Activated effector memory CD4-positive, alpha-beta T cell treated with Interleukin-2 at 50 U/mL for 16 hours (primary cell): ENCODE measurements around the gene STOX1.
"Not testable (repeated sequence)": the region's sequence is repeated elsewhere in the genome, so short reads cannot be mapped to it uniquely, and the experiment has no call there.

Experiments used
- DNase-seq: peaks from one replicate; pipeline ENCODE4 v3.0.0-alpha.2; 2020

The STOX1 gene

DNA sequence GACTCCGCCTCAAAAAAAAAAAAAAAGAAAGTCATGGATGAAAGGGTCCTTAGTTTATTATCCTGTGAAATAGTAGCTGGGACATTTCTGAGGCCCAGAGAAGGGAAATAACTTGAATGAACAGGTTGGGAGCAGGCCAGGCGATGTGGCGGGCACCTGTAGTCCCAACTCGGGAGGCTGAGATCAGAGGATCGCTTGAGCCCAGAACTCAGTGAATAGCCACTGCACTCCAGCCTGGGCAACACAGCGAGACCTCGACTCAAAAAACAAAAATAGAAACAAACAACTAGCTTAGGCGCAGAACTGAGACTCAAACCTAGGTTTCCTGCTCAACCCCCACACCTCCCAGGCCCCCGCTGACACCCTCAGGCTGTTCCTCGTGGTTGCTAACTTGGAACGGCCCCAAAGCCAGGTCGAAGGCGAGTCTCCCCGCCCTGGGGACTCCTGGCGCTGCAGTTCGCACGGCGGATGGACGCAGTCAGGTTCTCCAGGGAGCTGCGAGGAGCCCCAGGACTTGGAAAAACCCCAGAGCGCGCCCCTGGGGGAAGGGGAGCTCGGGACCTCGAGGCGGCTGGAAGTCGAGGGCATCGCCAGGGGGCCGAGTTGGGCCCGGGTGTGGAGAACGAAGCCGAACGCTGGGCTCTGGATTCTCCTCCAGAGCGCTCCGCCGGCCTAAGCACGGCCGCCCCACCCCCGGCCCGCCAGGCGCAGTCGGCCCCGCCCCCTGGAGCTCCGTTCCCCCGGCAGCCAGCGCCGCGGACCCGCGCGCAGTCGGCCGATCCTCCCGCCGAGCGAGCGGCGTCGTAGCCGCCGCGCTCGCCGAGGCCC lies at the start of gene STOX1:
TSS of gene STOX1 (plus strand) at position 768 of the 828 bp plus-strand sequence. CDS start 93 bp downstream, outside the sequence.
- DNase-seq, result peak; percentile 31

GRCh38 chr10:68781613-68782574 lies 45.4 kb upstream of the STOX1 start:
- no peak for DNase-seq

- no peak for DNase-seq
Measured at GRCh38 chr10:68784476-68784875, 42.9 kb upstream of the STOX1 start.

DNA sequence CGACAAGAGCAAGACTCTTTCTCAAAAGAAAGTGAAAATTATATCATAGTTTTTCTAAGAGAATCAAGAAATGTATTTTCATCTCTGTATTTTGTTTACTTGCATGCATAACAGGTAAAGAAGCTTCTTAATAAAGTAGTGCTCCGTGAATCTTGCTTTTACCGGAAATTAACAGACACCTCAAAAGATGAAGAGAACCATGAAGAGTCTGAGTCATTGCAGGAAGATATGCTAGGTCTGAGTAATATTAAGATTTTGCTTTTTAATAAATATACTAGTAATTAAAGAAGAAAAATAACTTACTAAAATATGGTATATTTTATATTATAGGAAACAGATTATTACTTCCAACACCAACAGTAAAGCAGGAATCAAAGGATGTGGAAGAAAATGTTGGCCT lies 39.5 kb upstream of the STOX1 start:
- DNase-seq, result no peak

- no peak for DNase-seq
Measured at GRCh38 chr10:68790476-68790875, 36.9 kb upstream of the STOX1 start.

DNA sequence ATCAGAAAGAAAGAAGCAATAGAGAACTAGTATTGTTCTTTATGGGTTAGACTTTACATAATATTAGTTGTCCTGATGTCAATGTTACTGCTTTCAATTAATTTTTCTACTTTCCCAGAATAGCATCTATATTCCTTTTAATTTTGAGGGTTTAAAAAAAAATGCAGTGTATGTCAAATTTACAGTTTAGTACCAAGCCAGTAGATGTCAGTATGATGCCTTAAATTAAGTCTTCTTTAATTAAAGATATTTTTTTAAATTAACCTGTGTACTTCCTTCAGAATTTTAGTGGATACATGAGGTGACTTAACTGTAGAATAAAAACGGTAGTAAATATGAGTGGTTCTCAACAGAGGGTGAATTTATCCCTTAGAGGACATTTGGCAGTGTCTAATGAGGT lies 35.2 kb upstream of the STOX1 start:
- DNase-seq, result no peak

DNA sequence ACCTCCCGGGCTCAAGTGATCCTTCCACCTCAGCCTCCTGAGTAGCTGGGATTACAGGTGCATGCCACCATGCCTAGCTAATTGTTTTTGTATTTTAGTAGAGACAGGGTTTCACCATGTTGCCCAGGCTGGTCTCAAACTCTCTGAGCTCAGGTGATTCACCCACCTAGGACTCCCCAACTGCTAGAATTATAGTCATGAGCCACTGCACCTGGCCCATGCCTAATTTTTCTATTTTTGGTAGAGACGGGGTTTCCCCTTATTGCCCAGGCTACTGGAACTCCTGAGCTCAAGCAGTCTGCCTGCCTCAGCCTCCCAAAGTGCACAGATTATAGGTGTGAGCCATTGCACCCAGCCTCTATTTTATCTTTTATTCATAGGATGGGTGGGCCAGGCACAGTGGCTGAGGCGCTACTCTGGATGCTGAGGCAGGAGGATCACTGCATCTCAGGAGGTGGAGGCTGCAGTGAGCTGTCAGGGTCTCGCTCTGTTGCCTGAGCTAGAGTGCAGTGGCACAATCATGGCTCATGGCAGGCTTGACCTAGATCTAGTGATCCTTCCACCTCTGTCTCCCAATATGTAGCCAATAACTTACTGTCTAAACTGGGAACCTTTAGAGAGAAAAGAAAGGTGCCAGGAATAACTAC lies 31.3 kb upstream of the STOX1 start:
- no peak for DNase-seq

DNA sequence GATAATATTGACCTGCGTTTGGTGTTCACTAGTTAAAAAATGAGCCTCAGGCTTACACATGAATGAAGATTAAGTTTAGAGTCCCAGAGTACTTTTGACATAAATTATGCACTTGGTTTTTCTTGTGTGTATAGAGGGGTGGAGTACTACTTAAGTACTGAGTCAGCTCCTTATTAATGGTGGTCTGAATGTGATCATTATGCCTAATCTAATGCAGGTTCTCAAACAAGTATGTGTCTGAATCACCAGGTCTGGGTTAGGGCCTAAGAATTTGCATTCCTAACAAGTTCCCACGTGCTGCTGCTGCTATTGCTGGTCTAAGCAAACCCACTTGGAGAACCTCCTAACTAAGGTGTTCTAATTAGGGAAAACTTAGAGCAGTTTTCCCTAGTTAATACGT lies 30.7 kb upstream of the STOX1 start:
- no peak for DNase-seq

GRCh38 chr10:68800211-68800610 lies 27.1 kb upstream of the STOX1 start:
- no peak for DNase-seq

DNA sequence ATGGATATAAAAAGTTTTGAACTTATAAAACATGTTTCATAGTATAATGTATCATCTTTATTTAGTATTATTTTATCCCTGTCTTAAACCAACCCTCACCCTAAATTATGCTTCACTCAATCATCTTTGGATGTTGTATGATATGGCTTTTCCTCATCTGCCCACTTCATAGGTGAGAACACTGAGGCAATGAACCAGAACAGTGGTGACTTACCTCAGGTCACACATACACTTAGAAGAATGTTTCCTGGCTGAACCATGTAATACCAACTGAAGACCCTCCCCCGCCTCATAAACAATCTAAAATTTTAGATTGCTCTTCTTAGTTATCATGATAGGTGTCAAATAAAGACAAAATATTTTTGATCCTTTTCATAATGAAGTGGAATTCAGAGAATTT lies 22.6 kb upstream of the STOX1 start:
- DNase-seq, result no peak

DNA sequence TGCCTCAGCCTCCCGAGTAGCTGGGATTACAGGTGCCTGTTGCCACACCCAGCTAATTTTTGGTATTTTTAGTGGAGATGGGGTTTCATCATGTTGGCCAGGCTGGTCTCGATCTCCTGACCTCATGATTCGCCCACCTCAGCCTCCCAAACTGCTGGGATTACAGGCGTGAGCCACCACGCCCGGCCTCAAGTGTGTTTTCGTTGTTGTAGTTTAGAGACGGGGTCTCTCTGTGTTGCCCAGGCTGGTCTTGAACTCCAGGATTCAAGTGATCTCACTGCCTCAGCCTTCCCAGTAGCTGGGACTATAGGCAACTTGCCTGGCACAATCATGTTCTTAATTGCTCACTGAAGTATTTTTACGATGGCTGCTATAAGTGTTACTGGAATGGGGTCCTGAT lies 16.5 kb upstream of the STOX1 start:
- not testable (repeated sequence) for DNase-seq

GRCh38 chr10:68811314-68812009 lies 15.9 kb upstream of the STOX1 start:
- no peak for DNase-seq

DNA sequence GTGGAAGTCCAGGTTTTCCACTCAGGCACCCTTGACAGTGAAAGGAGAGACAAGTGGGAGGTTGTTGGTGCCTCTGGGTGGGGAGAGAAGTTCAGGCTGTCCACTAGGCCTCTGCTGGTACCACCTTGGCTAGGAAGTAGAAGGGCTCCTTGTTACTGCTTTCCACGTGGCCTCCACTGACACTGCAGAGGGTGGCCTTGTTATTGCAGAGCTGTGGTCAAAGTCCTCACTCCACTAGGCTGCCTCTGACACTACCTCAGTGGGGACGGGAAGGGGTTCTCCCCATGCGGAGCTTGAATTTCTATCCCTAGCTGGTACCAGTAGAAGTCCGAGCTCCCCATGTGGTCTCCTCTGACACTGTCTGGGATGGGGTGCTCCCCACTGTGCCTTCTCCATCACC lies 14.9 kb upstream of the STOX1 start:
- DNase-seq, result no peak

- no peak for DNase-seq
Measured at GRCh38 chr10:68813559-68813958, 13.8 kb upstream of the STOX1 start.

DNA sequence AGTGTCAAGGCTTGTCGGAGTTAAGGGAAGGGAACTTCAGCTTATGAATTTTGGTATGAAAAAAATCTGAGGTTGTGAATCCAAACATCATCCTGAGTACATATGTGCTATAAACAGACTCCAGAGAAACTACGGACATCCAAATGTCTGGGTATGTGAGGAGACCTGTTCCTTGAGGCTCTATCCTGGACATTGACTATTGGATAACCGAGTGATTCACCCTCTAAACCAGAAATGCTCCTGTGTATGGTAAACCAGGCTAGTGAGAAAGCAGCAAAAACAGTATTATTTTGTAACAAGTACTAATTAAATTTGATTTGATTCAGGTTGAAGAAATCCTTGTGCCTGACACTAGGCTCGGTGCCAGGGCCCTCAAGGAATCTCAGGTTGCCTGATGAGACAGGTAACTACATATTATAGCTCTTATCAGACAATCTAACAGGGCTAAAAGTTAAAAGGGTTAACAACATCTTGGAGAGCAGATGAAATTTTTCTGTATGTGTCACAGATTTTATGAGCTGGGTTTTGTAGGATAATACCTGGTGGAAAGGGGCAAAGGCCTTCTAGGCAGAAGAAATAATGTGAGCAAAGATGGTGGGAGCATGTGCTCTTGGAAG lies 10.4 kb upstream of the STOX1 start:
- DNase-seq, result no peak

- DNase-seq, result not testable (repeated sequence)
Measured at GRCh38 chr10:68820359-68820758, 7.0 kb upstream of the STOX1 start.

GRCh38 chr10:68822626-68823025 lies 4.7 kb upstream of the STOX1 start:
- not testable (repeated sequence) for DNase-seq

- not testable (repeated sequence) for DNase-seq
Measured at GRCh38 chr10:68827592-68827959, 245 bp downstream of the STOX1 start.

GRCh38 chr10:68828083-68828601 lies 811 bp downstream of the STOX1 start:
- DNase-seq, result peak; percentile 4

DNA sequence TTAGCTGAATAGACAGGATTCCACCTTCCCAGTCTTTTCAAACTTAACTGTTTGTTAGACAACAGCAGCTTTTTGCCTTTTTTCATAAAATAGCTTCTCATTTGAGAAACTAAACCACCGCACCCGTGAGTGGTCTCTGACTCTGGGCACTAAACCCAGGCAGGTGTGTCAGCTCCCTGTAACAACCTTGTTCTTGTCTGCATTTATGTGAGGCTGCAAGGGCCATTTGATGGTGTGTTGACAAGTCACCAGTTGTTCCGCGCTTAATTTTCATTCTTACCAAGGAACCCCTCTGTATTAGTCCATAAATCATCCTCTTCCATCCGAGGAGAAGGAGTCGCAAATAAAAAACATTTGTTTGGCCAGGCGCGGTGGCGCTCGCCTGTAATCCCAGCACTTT lies 1.5 kb downstream of the STOX1 start:
- no peak for DNase-seq

DNA sequence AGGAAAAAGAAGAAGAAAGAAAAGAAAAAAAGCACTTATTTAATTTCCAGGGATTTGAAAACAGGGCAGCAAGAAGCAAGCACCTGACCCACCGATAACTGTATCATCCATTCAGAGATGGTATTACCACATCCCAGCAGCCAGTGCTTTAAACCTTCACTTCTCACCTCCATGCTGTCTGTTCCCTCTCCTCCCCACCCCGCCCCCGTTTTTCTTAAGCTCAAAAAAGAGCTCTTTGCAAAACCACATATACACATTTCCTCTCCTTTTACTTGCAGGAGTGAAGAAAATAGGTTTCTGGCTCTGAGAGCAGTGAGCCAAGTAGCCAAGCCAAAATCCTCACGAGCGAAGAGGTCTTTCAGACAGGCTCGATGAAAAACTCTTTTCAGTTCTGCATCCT lies 2.2 kb downstream of the STOX1 start:
- no peak for DNase-seq

- no peak for DNase-seq
Measured at GRCh38 chr10:68829952-68830351, 2.6 kb downstream of the STOX1 start.
